ENCODE results near the gene OSBPL2.

GRCh38 chr20:62230696-62231095 is 7.6 kb upstream of the OSBPL2 start:
- TF ChIP-seq CTCF (optimal IDR thresholded peaks at IDR 0.05 in 1 of 3, IDR thresholded peaks at IDR 0.05 in 1 of 3, conservative IDR thresholded peaks at IDR 0.05 in 1 of 3; ENCODE audit: extremely low read depth in 1 of 3, insufficient read depth in 2 of 3, low read length in 3 of 3) (no peak), EZH2 (IDR thresholded peaks at IDR 0.05; ENCODE audit: low read length) (no peak)

Data from keratinocyte (primary cell).